B cell (primary cell): ENCODE measurements around the gene TSPAN6. TPM values are rescaled to one million over a fixed set of nuclear protein-coding genes. Genes with fewer than 3 reads are reported as not detected.

Experiments
- ATAC-seq: fragments of 200-7000 bp; cut with Tn5 transposase; one replicate; pipeline ENCODE4 v1.10.0; 2021; ENCODE audit warnings: low read depth, mild to moderate bottlenecking, moderate number of reproducible peaks, moderate library complexity
- CTCF ChIA-PET: fragments of 350-600 bp; sonication (Branson Sonifier 250); formaldehyde crosslinking; loops from one replicate; lab custom pipeline; 2021; ENCODE audit warnings: antibody characterized with exemption, inconsistent platforms; lab: Charles Lee
- POLR2A ChIA-PET: fragments of 350-600 bp; sonication (Branson Sonifier 250); formaldehyde crosslinking; loops from one replicate; lab custom pipeline; 2021; ENCODE audit warnings: antibody characterized with exemption; lab: Charles Lee
- DNase-seq: peaks from one replicate; pipeline ENCODE4 v3.0.0; 2013
- H2AFZ ChIP-seq: 2 replicates; pipeline ENCODE4 v1.6.1; 2012; ENCODE audit warnings: mild to moderate bottlenecking, low read depth, low read length; ENCODE audit not compliant: insufficient read depth, poor library complexity, severe bottlenecking
- H3K27ac ChIP-seq, 2 donors: 1 replicate in 1 of 2; 2 replicates in 1 of 2; pipeline ENCODE4 v1.5.1; 2012 to 2013; ENCODE audit warnings: low read length in 2 of 2, mild to moderate bottlenecking in 2 of 2, moderate library complexity in 1 of 2
- H3K27me3 ChIP-seq, 4 experiments: fragments of 200-600 bp in 1 of 4; sonication (generic) in 1 of 4; replicated peaks in 1 of 4; 1 replicate in 2 of 4; 2 replicates in 2 of 4; pipeline versions ENCODE4 v1.6.1 to v1.7.0; 2013 to 2016; ENCODE audit warnings: low read length in 3 of 4, mild to moderate bottlenecking in 2 of 4, mixed read lengths in 1 of 4, moderate library complexity in 1 of 4; ENCODE audit not compliant: insufficient read depth in 4 of 4, control insufficient read depth in 3 of 4; ENCODE audit errors: control extremely low read depth in 1 of 4
- H3K36me3 ChIP-seq, 2 experiments: replicated peaks in 1 of 2; 1 replicate in 1 of 2; 2 replicates in 1 of 2; pipeline versions ENCODE4 v1.6.1 to v1.7.1; 2013; ENCODE audit warnings: low read length in 1 of 2; ENCODE audit not compliant: insufficient read depth in 2 of 2, control insufficient read depth in 1 of 2; ENCODE audit errors: control extremely low read depth in 1 of 2, extremely low read depth in 1 of 2
- H3K4me1 ChIP-seq, 2 donors: fragments of 200-600 bp in 1 of 2; sonication (generic) in 1 of 2; 1 replicate in 1 of 2; 2 replicates in 1 of 2; pipeline versions ENCODE4 v1.5.1 to v1.6.1; 2013 to 2017; ENCODE audit warnings: low read length in 2 of 2; ENCODE audit not compliant: control insufficient read depth in 2 of 2, insufficient read depth in 2 of 2
- H3K4me2 ChIP-seq: replicated peaks from 2 replicates; pipeline ENCODE3; 2012; ENCODE audit warnings: mild to moderate bottlenecking, low read depth, low read length; ENCODE audit not compliant: poor library complexity, severe bottlenecking
- H3K4me3 ChIP-seq, 5 experiments: fragments of 200-600 bp in 1 of 5; sonication (generic) in 1 of 5; 1 replicate in 3 of 5; 2 replicates in 2 of 5; pipeline versions ENCODE4 v1.5.1 to v1.7.0; 2011 to 2016; ENCODE audit warnings: low read length in 4 of 5, mild to moderate bottlenecking in 4 of 5, low read depth in 2 of 5, control low read depth in 1 of 5, moderate library complexity in 1 of 5; ENCODE audit not compliant: insufficient read depth in 1 of 5; ENCODE audit errors: control extremely low read depth in 1 of 5, extremely low read depth in 1 of 5
- H3K79me2 ChIP-seq: fragments of 200-600 bp; sonication (generic); one replicate; pipeline ENCODE4 v1.6.0; 2016; ENCODE audit warnings: low read length; ENCODE audit not compliant: control insufficient read depth, insufficient read depth
- H3K9ac ChIP-seq: fragments of 200-600 bp; sonication (generic); 2 replicates; pipeline ENCODE4 v1.6.1; 2017; ENCODE audit warnings: mild to moderate bottlenecking, low read length, moderate library complexity
- H3K9me3 ChIP-seq, 3 donors: one replicate each; pipeline versions ENCODE4 v1.6.1 to v1.7.1; 2013; ENCODE audit warnings: low read length in 2 of 3; ENCODE audit not compliant: control insufficient read depth in 2 of 3, insufficient read depth in 1 of 3; ENCODE audit errors: control extremely low read depth in 1 of 3
- H4K20me1 ChIP-seq: 2 replicates; pipeline ENCODE4 v1.6.0; 2012; ENCODE audit warnings: mild to moderate bottlenecking, low read length; ENCODE audit not compliant: insufficient read depth, control insufficient read depth, poor library complexity, severe bottlenecking
- H3K27ac Mint-ChIP-seq: one replicate; pipeline ENCODE4 v1.8.0; 2021; ENCODE audit warnings: mixed read lengths
- H3K27me3 Mint-ChIP-seq: one replicate; pipeline ENCODE4 v1.8.0; 2021; ENCODE audit warnings: mixed read lengths
- H3K4me1 Mint-ChIP-seq: one replicate; pipeline ENCODE4 v1.8.0; 2021; ENCODE audit warnings: mixed read lengths
- H3K4me3 Mint-ChIP-seq: one replicate; pipeline ENCODE4 v1.8.0; 2021; ENCODE audit warnings: mixed read lengths
- H3K9me3 Mint-ChIP-seq: one replicate; pipeline ENCODE4 v1.8.0; 2022; ENCODE audit warnings: mixed read lengths; ENCODE audit not compliant: insufficient read depth
- CTCF ChIP-seq: fragments of 200-600 bp; IDR thresholded peaks from one replicate; pipeline ENCODE4 v1.8.0; 2022; ENCODE audit warnings: antibody characterized with exemption, mild to moderate bottlenecking
- EZH2 ChIP-seq: IDR thresholded peaks from 2 replicates; pipeline ENCODE4 v1.6.1; 2012; ENCODE audit warnings: borderline replicate concordance, low read depth, mild to moderate bottlenecking, moderate library complexity, low read length; ENCODE audit not compliant: insufficient read depth, poor library complexity, severe bottlenecking
- WGBS: methylation state at CpG from one replicate; pipeline ENCODE4 v1.1.5; 2013; ENCODE audit warnings: missing lambda C conversion rate; ENCODE audit not compliant: insufficient coverage; 5-methylcytosine and 5-hydroxymethylcytosine counted together
- intact Hi-C: fragments of 100-400 bp; cut with micrococcal nuclease; formaldehyde crosslinking; loops from one replicate; pipeline ENCODE4 v1.10.0; 2022
- polyA plus RNA-seq: library from polyadenylated mRNA; depleted of rRNA; stranded (reverse); fragments of >200 nt; gene quantifications from 2 replicates; pipeline ENCODE4 v1.2.3, GENCODE V29; 2012
- total RNA-seq, 2 donors: library from RNA; stranded (reverse); fragments of 120-200 nt in 1 of 2; gene quantifications; 1 replicate in 1 of 2; 2 replicates in 1 of 2; pipeline versions ENCODE4 v1.2.3 to v1.2.4, GENCODE V29; 2013 to 2022

The TSPAN6 gene
- total and polyA plus RNA-seq, 2 donors (not counting 1 experiment from before 2014, with no cell fraction given), result 0.10 TPM; not detected in 1

DNA sequence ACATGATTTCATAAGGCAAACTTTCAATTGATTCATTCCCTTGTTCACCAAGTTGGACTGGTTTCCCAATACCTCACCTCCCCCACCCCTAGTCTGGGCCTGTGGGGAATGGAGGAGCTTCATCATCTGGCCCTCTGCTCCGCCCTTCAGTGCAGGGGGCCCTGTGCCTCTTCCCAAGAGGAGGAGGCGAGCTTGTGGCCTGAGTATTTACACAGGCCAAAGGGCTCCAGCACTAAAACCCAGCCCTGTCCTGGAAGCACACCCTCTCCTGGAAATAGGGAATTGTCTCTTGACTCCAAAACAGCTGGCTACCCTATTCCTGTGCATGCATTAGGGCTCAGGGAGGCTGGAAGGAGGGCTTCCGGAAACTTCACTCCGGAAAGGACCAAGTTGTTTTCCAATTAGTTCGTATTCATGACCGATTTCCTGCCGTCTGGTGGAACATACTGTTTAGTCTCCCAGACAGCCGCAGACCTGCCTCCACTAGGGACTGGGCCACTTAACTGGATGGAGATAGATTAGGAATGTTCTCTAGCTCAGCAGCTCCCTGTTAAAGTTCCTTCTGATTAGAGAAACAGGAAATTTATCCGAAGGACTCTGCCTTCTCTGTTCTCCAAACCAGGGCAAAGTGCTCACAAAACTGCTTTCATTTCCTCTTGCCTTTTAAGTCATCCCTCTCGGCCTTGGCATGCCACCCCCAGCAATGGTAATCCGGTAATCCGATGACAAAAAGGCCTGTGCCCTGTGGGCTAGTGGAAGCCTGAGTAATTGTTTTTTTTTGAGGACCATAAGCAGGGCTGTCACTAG lies 13.1 kb upstream of the TSPAN6 start:
- H3K4me1 Mint-ChIP-seq, result no peaks in the 10 kb centered on the region
- no peak overlapping the region for H3K27ac ChIP-seq
- H2AFZ ChIP-seq, result no peak overlapping the region
- no peaks in the 10 kb centered on the region for H4K20me1 ChIP-seq
- H3K79me2 ChIP-seq, result no peaks in the 10 kb centered on the region
- no peaks in the 10 kb centered on the region for H3K9me3 Mint-ChIP-seq
- H3K9ac ChIP-seq, result no peak overlapping the region
- no peaks in the 10 kb centered on the region for H3K4me1 ChIP-seq
- H3K36me3 ChIP-seq, result no peaks in the 10 kb centered on the region
- ATAC-seq, result no peak
- no peak overlapping the region for H3K4me3 ChIP-seq
- no peaks in the 10 kb centered on the region for H3K9me3 ChIP-seq
- H3K4me2 ChIP-seq, result no peak overlapping the region
- no peak for DNase-seq
- ChIA-PET CTCF (no interaction called here), POLR2A (no interaction called here)
- no peak for TF ChIP-seq CTCF
- TF ChIP-seq EZH2, result no peak
- no peak overlapping the region for H3K27ac Mint-ChIP-seq
- no peaks in the 10 kb centered on the region for H3K27me3 ChIP-seq
- WGBS, result 90% methylated on average over 4 of the region's 12 CpGs
- H3K27me3 Mint-ChIP-seq, result peaks cover 10% of the 10 kb centered on the region
- H3K4me3 Mint-ChIP-seq, result no peak overlapping the region
- intact Hi-C loops, result no loop called here
